MM.1S (cell line): ENCODE measurements around the gene ZMIZ1.

Source experiments
- DNase-seq: peaks from one replicate; pipeline ENCODE4 v3.0.0-alpha.2; 2015
- H2AFZ ChIP-seq: fragments of 300-600 bp; sonication (generic); 2 replicates; pipeline ENCODE4 v1.6.0; 2016; ENCODE audit warnings: antibody characterized with exemption, low read length
- H3F3A ChIP-seq: fragments of 300-600 bp; sonication (generic); 2 replicates; pipeline ENCODE4 v1.6.1; 2016; ENCODE audit warnings: mild to moderate bottlenecking, antibody characterized with exemption, low read length, moderate library complexity, mixed read lengths; ENCODE audit not compliant: insufficient read depth
- H3K27ac ChIP-seq: fragments of 300-600 bp; sonication (generic); 2 replicates; pipeline ENCODE4 v1.5.1; 2016; ENCODE audit warnings: mild to moderate bottlenecking, low read length
- H3K27me3 ChIP-seq: fragments of 300-600 bp; sonication (generic); replicated peaks from 2 replicates; pipeline ENCODE4 v1.6.0; 2016; ENCODE audit warnings: low read length; ENCODE audit not compliant: insufficient read depth
- H3K36me3 ChIP-seq: fragments of 300-600 bp; sonication (generic); replicated peaks from 2 replicates; pipeline ENCODE4 v1.6.1; 2016; ENCODE audit warnings: mild to moderate bottlenecking, low read length, mixed read lengths; ENCODE audit not compliant: insufficient read depth
- H3K4me1 ChIP-seq: fragments of 300-600 bp; sonication (generic); 2 replicates; pipeline ENCODE4 v1.6.1; 2016; ENCODE audit warnings: low read length, mixed read lengths
- H3K4me2 ChIP-seq: fragments of 300-600 bp; sonication (generic); 2 replicates; pipeline ENCODE4 v1.6.0; 2016; ENCODE audit warnings: low read depth, low read length
- H3K4me3 ChIP-seq: fragments of 300-600 bp; sonication (generic); 2 replicates; pipeline ENCODE4 v1.5.1; 2016; ENCODE audit warnings: low read length, mixed read lengths
- H3K79me2 ChIP-seq: fragments of 300-600 bp; sonication (generic); 2 replicates; pipeline ENCODE4 v1.6.1; 2016; ENCODE audit warnings: mixed run types, low read length, mixed read lengths
- H3K9ac ChIP-seq: fragments of 300-600 bp; sonication (generic); 2 replicates; pipeline ENCODE4 v1.6.1; 2016; ENCODE audit warnings: low read length, mixed read lengths
- H3K9me2 ChIP-seq: fragments of 300-600 bp; sonication (generic); replicated peaks from 2 replicates; pipeline ENCODE4 v1.6.1; 2016; ENCODE audit warnings: mild to moderate bottlenecking, low read length, mixed read lengths; ENCODE audit not compliant: insufficient read depth
- H3K9me3 ChIP-seq: fragments of 300-600 bp; sonication (generic); replicated peaks from 2 replicates; pipeline ENCODE4 v1.6.1; 2016; ENCODE audit warnings: mild to moderate bottlenecking, low read length, mixed read lengths; ENCODE audit not compliant: insufficient read depth
- H4K20me1 ChIP-seq: fragments of 300-600 bp; sonication (generic); 2 replicates; pipeline ENCODE4 v1.6.1; 2016; ENCODE audit warnings: mild to moderate bottlenecking, low read length, moderate library complexity, mixed read lengths; ENCODE audit not compliant: insufficient read depth
- EZH2 ChIP-seq: fragments of 300-600 bp; sonication (generic); optimal IDR thresholded peaks from 2 replicates; pipeline ENCODE3; 2017; ENCODE audit warnings: low read depth, mild to moderate bottlenecking, antibody characterized with exemption, low read length, mixed read lengths
- EZH2phosphoT487 ChIP-seq: fragments of 300-600 bp; sonication (generic); IDR thresholded peaks from 2 replicates; pipeline ENCODE4 v1.6.1; 2018; ENCODE audit warnings: antibody characterized with exemption, low read length
- TF ChIP-seq, protein P1 (sequence below): fragments of 300-600 bp; sonication (generic); IDR thresholded peaks from 2 replicates; pipeline ENCODE4 v1.5.1; 2016; ENCODE audit warnings: antibody characterized with exemption, low read length, mixed read lengths

ZMIZ1 gene

DNA sequence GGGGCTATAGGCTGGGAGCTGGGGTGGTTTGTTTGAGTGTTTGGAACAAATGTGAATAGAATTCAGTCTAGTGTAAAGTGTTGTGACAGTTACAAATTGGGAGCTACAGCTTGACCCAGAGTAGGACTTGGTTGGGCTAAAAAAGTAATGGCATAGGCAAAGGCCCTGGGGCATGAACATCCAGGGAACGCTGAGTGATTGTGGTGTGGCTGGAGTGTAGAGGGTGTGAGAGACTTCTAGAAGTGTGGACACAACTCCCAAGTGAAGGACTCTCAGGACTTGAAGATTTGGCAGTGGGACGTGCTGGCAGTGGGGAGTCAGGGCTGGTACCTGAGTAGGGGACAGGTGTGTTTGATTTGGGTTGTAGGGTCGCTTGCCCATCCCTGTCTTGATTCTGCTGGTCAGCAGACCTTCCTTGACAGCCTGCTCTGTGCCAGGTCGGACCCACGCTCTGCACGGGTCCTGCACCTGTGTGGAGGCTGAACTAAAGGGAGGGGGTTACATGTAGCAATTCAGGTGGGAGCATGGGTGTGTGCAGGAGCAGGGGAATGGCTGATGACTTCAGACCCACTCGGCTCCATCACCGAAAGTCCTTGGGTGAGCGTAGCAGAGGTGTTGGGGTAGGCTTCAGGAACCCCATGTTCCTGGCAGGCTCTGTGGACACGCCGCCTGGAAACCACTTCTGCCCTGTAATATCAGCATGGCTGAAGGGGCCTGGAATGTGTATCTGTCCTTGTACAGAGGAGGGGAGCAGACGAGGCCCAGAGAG lies 43.3 kb downstream of the ZMIZ1 start:
- H3K36me3 ChIP-seq: no peaks in the 10 kb centered on the region
- no peak for DNase-seq
- H3K9me2 ChIP-seq: no peaks in the 10 kb centered on the region
- H3K4me3 ChIP-seq: no peak overlapping the region
- no peak overlapping the region for H3K27ac ChIP-seq
- no peaks in the 10 kb centered on the region for H4K20me1 ChIP-seq
- no peak overlapping the region for H3K4me2 ChIP-seq
- no peaks in the 10 kb centered on the region for H3K27me3 ChIP-seq
- no peak overlapping the region for H3K9ac ChIP-seq
- H2AFZ ChIP-seq: no peak overlapping the region
- TF ChIP-seq, protein P1, sequence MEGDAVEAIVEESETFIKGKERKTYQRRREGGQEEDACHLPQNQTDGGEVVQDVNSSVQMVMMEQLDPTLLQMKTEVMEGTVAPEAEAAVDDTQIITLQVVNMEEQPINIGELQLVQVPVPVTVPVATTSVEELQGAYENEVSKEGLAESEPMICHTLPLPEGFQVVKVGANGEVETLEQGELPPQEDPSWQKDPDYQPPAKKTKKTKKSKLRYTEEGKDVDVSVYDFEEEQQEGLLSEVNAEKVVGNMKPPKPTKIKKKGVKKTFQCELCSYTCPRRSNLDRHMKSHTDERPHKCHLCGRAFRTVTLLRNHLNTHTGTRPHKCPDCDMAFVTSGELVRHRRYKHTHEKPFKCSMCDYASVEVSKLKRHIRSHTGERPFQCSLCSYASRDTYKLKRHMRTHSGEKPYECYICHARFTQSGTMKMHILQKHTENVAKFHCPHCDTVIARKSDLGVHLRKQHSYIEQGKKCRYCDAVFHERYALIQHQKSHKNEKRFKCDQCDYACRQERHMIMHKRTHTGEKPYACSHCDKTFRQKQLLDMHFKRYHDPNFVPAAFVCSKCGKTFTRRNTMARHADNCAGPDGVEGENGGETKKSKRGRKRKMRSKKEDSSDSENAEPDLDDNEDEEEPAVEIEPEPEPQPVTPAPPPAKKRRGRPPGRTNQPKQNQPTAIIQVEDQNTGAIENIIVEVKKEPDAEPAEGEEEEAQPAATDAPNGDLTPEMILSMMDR: no peak
- TF ChIP-seq EZH2phosphoT487 (no peak), EZH2 (no peak)
- H3K4me1 ChIP-seq: peaks cover 17% of the 10 kb centered on the region
- peaks cover 8% of the 10 kb centered on the region for H3F3A ChIP-seq
- H3K79me2 ChIP-seq: no peaks in the 10 kb centered on the region
- no peaks in the 10 kb centered on the region for H3K9me3 ChIP-seq

DNA sequence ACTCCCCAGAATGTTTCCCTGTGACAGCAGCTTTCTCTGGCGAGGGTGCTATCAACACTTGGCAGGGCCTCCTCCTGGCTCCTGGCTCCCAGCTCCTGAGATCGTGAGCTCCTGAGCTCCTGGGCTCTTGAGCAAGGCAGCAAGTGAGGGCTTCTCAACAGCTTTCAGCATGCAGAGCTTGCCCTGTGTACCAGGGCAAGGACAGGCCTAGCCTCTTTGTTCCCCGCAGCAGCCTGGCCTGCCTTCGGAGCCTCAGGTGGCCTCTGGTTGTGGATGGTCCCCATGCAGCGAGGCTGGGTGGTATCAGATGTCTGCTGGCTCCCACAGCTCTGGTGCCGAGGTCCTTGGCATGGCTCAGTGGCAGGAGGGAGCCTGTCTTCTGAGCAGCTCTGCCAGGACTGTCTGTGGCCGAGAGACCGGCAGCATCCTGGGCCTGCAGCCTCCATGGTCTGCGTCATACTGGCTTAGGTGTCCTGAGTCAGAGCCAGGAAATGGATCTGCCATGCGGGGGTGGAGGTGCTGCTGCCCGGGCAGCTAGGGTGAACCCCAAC lies 44.2 kb downstream of the ZMIZ1 start:
- Histone ChIP-seq H3K9me2 (no peaks in the 10 kb centered on the region), H3K36me3 (no peaks in the 10 kb centered on the region), H4K20me1 (no peaks in the 10 kb centered on the region), H3K9me3 (no peaks in the 10 kb centered on the region), H3K4me1 (peaks cover 26% of the 10 kb centered on the region), H3K9ac (no peak overlapping the region), H3K27ac (no peak overlapping the region), H3K79me2 (0 out of 2 replicates have a peak, but pooled peaks cover 2% of the 10 kb centered on the region), H2AFZ (no peak overlapping the region), H3F3A (peaks cover 13% of the 10 kb centered on the region), H3K4me3 (no peak overlapping the region), H3K4me2 (no peak overlapping the region), H3K27me3 (no peaks in the 10 kb centered on the region)
- DNase-seq: no peak
- TF ChIP-seq EZH2: no peak
- TF ChIP-seq, protein P1: no peak
- no peak for TF ChIP-seq EZH2phosphoT487

- Histone ChIP-seq H3K4me3 (no peak overlapping the region), H4K20me1 (no peaks in the 10 kb centered on the region), H3K9ac (no peak overlapping the region), H3K36me3 (no peaks in the 10 kb centered on the region), H2AFZ (no peak overlapping the region), H3K27me3 (no peaks in the 10 kb centered on the region), H3K27ac (no peak overlapping the region), H3K4me2 (no peak overlapping the region), H3F3A (peaks cover 13% of the 10 kb centered on the region), H3K79me2 (0 out of 2 replicates have a peak, but pooled peaks cover 2% of the 10 kb centered on the region), H3K9me3 (no peaks in the 10 kb centered on the region), H3K9me2 (no peaks in the 10 kb centered on the region), H3K4me1 (peaks cover 29% of the 10 kb centered on the region)
- TF ChIP-seq, protein P1: no peak
- TF ChIP-seq EZH2phosphoT487: no peak
- no peak for TF ChIP-seq EZH2
- no peak for DNase-seq
Observed at GRCh38 chr10:79113827-79114226, 45.1 kb downstream of the ZMIZ1 start.
